Stimulated activated CD8-positive, alpha-beta memory T cell treated with anti-CD3 and anti-CD28 coated beads, Interleukin-7, amount 100 ng/mL, for 4 hours (primary cell): ENCODE measurements around the gene SLC2A1.

ENCODE experiments used
- DNase-seq, 2 donors: peaks; one replicate each; pipeline ENCODE4 v3.0.0-alpha.2; 2020; ENCODE audit warnings: low read depth in 2 of 2

The SLC2A1 gene

GRCh38 chr1:42960566-42961311 lies 2.1 kb upstream of the SLC2A1 start:
- no peak for DNase-seq

GRCh38 chr1:42960122-42960390 lies 1.4 kb upstream of the SLC2A1 start:
- no peak for DNase-seq

- DNase-seq: peak; percentile 34 to 69
These were observed 684 bp downstream of the SLC2A1 start for GRCh38 chr1:42957880-42958487.

- DNase-seq: no peak
These were observed 1.3 kb downstream of the SLC2A1 start for GRCh38 chr1:42957229-42957879.

GRCh38 chr1:42956739-42957138 lies 1.9 kb downstream of the SLC2A1 start:
- no peak for DNase-seq

DNA sequence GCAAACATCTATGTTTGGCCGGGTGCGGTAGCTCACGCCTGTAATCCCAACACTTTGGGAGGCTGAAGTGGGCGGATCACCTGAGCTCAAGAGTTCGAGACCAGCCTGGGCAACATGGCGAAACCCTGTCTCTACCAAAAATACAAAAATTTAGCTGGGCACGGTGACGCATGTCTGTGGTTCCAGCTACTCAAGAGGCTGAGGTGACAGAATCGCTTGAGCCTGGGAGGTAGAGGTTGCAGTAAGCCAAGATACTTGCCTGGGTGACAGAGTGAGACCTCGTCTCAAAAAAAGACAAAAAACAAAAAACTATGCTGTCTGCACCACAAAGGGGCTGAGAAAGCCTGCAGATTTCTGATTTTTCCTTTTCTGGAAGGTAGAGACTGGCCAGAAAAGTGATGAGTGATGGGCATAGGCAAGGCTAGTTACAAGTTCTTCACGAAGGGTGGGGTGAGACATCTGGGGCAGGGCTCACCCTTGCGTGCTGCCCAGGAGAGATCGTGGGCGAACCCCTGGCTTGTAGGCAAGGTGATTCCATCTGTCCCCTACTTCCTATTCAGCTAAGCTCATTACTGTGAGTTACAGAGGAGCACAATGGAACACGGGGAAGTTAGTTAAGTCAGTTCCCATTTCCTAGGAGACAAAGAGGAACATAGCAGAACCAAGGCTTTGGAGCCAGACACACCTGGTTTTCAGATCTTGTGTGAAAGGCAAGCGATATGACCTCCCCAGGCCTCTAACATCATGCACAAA lies 3.2 kb downstream of the SLC2A1 start:
- no peak for DNase-seq

GRCh38 chr1:42953182-42954180 lies 5.2 kb downstream of the SLC2A1 start:
- DNase-seq: no peak

GRCh38 chr1:42952303-42953001 lies 6.2 kb downstream of the SLC2A1 start:
- no peak for DNase-seq

DNA sequence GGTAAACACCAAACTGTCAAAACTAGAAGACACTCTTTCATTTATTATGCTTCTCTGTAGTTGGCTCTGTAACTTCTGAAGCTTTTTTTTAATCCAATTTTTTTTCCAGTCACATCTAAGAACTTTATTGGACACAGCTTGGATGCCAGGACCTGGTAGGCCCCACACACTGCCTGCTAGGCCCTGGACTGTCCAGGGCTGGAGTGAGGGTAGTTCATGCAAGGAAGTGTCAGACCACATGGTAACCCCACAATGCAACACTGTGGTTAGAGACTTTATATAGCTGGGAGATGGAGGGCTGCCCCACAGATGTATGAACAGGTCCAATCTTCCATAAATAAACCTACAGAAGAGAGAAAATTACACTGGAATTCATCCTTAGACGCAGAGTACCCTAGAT lies 7.1 kb downstream of the SLC2A1 start:
- DNase-seq: no peak

GRCh38 chr1:42950116-42950481 lies 8.6 kb downstream of the SLC2A1 start:
- DNase-seq: no peak

- DNase-seq: no peak
These were observed 9.2 kb downstream of the SLC2A1 start for GRCh38 chr1:42949312-42950115.

DNA sequence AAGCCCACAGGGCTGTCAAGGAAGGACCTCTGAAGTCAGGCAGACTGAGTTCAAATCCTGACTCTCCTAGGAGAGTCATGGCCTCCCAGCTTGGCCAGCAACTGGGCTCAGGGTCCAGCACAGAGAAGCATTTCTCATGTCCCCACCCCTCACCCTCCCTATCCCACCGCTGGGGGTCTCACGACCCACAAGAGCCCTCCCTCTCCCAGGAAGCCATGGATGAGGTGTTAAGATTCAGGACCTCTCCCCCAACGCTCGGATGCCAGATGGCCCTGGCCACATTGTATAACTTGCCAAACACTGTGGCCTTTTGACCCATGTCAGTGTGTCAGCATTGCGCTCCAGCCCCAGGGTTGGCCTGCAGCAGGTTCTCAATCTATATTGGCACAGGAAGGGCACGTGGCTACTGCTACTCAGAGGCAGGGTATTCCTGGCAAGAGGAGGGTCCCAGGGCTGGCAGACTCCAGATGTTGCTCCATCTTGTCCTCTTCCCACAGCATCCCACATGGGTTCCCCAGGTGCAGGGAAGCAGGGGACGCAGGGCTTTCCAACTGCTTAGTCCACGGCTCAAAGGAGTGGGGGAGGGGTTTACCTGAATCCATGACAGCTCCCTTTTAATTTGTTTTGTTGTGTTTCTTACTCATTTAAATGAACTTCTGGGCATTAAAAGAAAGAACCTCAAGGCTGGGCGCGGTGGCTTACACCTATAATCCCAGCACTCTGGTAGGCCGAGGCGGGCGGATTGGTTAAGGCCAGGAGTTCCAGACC lies 10.5 kb downstream of the SLC2A1 start:
- no peak for DNase-seq

DNA sequence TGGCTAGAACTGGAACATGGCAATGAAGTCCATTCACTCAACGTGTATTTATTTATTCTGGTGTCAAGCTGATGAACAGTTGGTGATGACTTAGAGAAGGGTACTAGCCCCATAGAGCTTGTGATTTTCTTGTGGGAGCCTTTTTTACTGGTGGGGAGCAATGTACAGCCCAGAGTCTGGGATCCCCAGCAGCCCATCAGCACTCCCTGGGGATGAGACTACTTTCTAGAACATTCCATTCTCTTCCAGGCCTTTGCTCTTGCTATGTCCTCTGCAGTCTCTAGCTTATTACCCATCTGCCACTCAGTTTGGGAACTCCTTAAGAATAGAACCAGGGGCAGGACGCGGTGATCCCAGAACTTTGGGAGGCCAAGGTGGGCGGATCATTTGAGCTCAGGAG lies 11.6 kb downstream of the SLC2A1 start:
- DNase-seq: no peak

GRCh38 chr1:42946120-42946898 lies 12.4 kb downstream of the SLC2A1 start:
- DNase-seq: no peak

DNA sequence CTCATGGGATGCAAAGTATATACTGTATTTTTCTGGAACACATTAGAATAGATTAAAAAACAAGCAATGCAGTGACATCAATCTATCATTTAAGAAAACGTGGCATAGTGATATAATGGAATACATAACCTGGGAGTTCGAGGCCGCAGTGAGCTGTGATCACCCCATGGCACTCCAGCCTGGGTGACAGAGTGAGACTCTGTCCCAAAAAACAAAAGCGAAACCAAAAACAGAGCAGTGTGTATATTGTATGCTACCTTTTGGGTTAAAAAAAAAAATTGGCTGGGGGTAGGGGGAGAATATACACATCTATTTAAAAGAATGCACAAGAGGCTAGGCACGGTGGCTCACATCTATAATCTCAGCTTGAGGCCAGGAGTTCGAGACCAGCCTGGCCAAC lies 13.5 kb downstream of the SLC2A1 start:
- DNase-seq: no peak

GRCh38 chr1:42944246-42944928 lies 14.3 kb downstream of the SLC2A1 start:
- DNase-seq: no peak

- DNase-seq: no peak
These were observed 14.9 kb downstream of the SLC2A1 start for GRCh38 chr1:42943728-42944127.

DNA sequence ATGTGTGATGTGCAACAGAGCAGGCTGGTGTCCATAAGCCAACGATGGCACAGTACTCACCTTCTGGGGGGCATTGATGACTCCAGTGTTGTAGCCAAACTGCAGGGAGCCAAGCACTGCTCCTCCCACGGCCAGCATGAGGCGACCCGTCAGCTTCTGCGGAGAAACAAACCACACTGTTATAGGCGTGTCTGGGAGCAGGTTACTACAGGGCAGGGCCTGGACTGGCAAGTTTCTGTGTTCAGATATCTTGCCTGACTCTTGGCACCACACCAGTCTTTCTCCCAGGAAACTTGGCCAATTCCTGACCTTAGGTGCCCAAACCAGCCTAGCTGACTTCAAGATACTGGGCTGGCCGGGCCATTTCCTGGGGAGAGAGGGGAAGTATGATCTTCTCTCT lies 15.5 kb downstream of the SLC2A1 start:
- DNase-seq: no peak
